DND-41 (cell line): ENCODE measurements around the gene TFEB.

ENCODE experiments used
- EZH2 ChIP-seq: IDR thresholded peaks from 3 replicates; pipeline ENCODE4 v1.6.1; 2012; ENCODE audit warnings: borderline replicate concordance, low read depth, mild to moderate bottlenecking, moderate library complexity, low read length, inconsistent platforms; ENCODE audit not compliant: severe bottlenecking
- TF ChIP-seq, protein P1 (sequence below): IDR thresholded peaks from 2 replicates; pipeline ENCODE4 v1.5.1; 2012; ENCODE audit warnings: borderline replicate concordance, low read length, moderate library complexity, mild to moderate bottlenecking; ENCODE audit not compliant: poor library complexity, severe bottlenecking; ENCODE audit errors: extremely low read depth

DNA sequence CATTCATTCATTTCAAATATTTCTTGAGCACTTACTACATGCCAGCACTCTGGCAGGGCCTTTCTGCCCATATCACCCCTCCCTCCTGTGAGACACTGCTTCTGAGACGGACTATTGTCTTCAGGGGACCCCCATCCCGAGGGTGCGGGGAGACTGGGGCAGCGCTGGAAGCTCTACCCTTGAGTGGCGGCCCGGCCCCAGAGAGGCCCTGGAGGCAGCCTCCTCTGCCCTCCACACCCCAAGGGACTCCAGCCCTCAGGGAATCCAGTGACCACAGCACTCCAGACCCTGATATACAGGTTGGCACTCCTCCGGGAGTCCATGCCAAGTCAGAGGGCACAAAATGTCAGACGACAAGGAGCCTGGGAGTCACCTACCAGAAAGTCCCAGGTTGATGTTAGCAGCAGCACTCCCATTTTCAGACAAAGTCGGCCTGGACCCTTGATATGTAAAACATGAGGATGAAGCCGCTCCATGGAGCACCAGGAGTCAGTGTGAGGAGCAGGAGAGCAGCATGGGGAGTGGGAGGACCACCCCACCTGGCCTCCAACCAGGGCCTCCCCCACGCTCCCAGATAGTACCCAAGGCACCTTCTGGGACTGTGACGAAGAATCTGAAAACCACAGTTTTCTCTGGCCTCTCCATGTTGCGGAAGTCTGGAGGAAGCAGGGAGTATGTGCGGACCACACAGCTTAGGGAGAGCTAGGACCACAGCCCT, 20.7 kb downstream of the TFEB start:
- TF ChIP-seq, protein P1, sequence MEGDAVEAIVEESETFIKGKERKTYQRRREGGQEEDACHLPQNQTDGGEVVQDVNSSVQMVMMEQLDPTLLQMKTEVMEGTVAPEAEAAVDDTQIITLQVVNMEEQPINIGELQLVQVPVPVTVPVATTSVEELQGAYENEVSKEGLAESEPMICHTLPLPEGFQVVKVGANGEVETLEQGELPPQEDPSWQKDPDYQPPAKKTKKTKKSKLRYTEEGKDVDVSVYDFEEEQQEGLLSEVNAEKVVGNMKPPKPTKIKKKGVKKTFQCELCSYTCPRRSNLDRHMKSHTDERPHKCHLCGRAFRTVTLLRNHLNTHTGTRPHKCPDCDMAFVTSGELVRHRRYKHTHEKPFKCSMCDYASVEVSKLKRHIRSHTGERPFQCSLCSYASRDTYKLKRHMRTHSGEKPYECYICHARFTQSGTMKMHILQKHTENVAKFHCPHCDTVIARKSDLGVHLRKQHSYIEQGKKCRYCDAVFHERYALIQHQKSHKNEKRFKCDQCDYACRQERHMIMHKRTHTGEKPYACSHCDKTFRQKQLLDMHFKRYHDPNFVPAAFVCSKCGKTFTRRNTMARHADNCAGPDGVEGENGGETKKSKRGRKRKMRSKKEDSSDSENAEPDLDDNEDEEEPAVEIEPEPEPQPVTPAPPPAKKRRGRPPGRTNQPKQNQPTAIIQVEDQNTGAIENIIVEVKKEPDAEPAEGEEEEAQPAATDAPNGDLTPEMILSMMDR = no peak
- TF ChIP-seq EZH2 = no peak
